ENCODE measurements around the gene SYN1.

Gene SYN1

GRCh38 chrX:47587091-47587891 is 32.4 kb downstream of the SYN1 start:
- Histone ChIP-seq H3K4me3 (no peak overlapping the region), H3K9ac (no peak overlapping the region), H3K4me2 (no peak overlapping the region), H3K9me3 (no peaks in the 10 kb centered on the region), H3K4me1 (peaks cover 35% of the 10 kb centered on the region), H3K27me3 (peaks cover 43% of the 10 kb centered on the region), H4K20me1 (peaks cover 10% of the 10 kb centered on the region; the same call in 1 of the 2 replicates), H3K36me3 (peaks cover 12% of the 10 kb centered on the region), H3K27ac (no peak overlapping the region)
- no peak for TF ChIP-seq Cebpa-rat (IDR thresholded peaks at IDR 0.05)

- no peak overlapping the region for H3K27ac ChIP-seq
- no peak overlapping the region for H3K9ac ChIP-seq
- TF ChIP-seq Cebpa-rat (IDR thresholded peaks at IDR 0.05): no peak
- H3K4me3 ChIP-seq: no peak overlapping the region
- peaks cover 43% of the 10 kb centered on the region for H3K4me1 ChIP-seq
- no peaks in the 10 kb centered on the region for H3K9me3 ChIP-seq
- peaks cover 12% of the 10 kb centered on the region for H3K36me3 ChIP-seq
- H4K20me1 ChIP-seq: peaks cover 10% of the 10 kb centered on the region; the same call in 1 of the 2 replicates
- H3K4me2 ChIP-seq: no peak overlapping the region
- H3K27me3 ChIP-seq: peaks cover 42% of the 10 kb centered on the region
Measured at GRCh38 chrX:47586043-47586787, 33.4 kb downstream of the SYN1 start.

- no peak for TF ChIP-seq Cebpa-rat (IDR thresholded peaks at IDR 0.05)
- no peak overlapping the region for H3K27ac ChIP-seq
- H3K4me2 ChIP-seq: no peak overlapping the region
- peaks cover 10% of the 10 kb centered on the region; the same call in 1 of the 2 replicates for H4K20me1 ChIP-seq
- no peaks in the 10 kb centered on the region for H3K9me3 ChIP-seq
- no peak overlapping the region for H3K9ac ChIP-seq
- no peak overlapping the region for H3K4me3 ChIP-seq
- peaks cover 36% of the 10 kb centered on the region for H3K4me1 ChIP-seq
- peaks cover 35% of the 10 kb centered on the region for H3K27me3 ChIP-seq
- peaks cover 12% of the 10 kb centered on the region for H3K36me3 ChIP-seq
Measured at GRCh38 chrX:47585273-47585672, 34.4 kb downstream of the SYN1 start.

DNA sequence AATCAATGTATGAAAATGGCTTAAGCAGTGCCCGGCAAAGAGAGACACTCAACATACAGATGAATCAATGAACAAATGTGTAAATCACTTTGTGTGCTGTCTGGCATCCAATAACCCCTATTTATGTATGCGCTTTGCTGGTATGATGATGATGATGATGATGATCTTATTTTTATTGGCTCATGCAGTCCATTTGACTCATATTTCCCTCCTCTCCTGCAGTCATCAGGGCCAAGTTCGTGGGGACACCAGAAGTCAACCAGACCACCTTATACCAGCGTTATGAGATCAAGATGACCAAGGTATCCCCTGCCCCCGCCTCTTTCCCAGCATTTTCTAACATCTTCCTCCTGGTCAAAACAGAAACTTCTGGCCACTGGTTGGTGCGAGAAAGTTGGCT is 34.9 kb downstream of the SYN1 start:
- TF ChIP-seq Cebpa-rat (IDR thresholded peaks at IDR 0.05): no peak
- Histone ChIP-seq H3K4me2 (no peak overlapping the region), H3K9me3 (no peaks in the 10 kb centered on the region), H3K9ac (no peak overlapping the region), H3K27me3 (peaks cover 31% of the 10 kb centered on the region), H3K4me1 (peaks cover 32% of the 10 kb centered on the region), H3K36me3 (peaks cover 12% of the 10 kb centered on the region), H3K4me3 (no peak overlapping the region), H4K20me1 (peaks cover 10% of the 10 kb centered on the region; the same call in 1 of the 2 replicates), H3K27ac (no peak overlapping the region)

DNA sequence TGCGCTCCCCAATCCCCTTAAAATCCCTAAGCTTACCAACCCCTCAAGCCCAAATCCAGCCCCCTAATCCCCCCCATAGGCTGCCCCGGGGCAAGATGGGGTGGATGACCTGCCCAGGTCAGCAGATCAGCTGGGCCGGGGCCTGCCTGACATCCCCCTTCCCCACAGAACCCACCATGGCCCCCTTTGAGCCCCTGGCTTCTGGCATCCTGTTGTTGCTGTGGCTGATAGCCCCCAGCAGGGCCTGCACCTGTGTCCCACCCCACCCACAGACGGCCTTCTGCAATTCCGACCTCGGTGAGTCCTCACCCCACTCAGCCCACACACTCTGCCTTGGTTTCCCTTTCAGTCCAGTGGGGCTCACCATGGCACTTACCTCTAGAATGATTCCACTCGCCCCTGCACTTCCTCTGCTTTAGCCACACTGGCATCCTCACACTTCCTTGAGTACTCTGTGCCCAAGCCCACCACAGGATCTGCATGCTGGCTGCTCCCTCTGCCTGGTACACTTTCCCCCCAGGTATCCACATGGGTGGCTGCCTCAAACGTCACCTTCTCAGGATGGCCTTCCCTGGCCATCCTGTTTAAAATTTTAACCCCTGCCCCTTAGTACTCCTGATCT is 36.3 kb downstream of the SYN1 start:
- Histone ChIP-seq H4K20me1 (peaks cover 10% of the 10 kb centered on the region; the same call in 1 of the 2 replicates), H3K9me3 (no peaks in the 10 kb centered on the region), H3K27ac (no peak overlapping the region), H3K27me3 (peaks cover 35% of the 10 kb centered on the region), H3K4me3 (no peak overlapping the region), H3K4me2 (peak overlapping the region; percentile 76), H3K4me1 (peaks cover 44% of the 10 kb centered on the region), H3K9ac (no peak overlapping the region), H3K36me3 (peaks cover 12% of the 10 kb centered on the region)
- no peak for TF ChIP-seq Cebpa-rat (IDR thresholded peaks at IDR 0.05)

DNA sequence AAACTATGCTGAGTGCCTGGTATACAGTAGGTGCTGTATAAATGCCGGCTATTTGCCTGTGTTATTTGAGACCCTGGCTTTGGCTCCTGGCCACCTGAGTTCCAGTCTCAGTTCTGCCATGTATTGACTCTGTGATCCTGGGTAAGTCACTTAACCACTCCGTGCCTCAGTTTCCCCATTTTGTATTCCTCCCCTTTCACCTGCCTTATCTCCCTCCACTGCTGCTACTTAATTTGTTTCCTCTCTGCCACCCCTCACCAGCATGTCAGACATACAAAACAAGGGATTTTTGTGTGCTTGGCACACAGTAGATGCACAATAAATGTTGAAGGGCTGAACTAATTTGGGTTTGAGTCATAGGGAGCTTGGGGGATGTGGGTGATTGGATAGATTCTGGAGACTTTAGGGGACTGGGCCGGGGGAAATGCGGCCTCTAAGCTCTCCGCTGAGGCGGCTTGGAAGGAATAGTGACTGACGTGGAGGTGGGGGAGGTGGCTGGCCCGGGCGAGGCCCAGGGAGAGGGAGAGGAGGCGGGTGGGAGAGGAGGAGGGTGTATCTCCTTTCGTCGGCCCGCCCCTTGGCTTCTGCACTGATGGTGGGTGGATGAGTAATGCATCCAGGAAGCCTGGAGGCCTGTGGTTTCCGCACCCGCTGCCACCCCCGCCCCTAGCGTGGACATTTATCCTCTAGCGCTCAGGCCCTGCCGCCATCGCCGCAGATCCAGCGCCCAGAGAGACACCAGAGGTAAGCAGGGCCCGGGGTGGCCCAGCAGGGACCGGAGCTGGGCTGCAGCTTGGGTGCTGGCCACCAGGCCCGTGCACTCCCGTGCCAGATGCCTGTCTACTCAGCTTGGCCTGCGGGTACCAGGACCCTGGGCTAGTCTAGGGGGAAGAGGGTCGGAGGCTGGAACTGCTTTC is 37.7 kb downstream of the SYN1 start, which contains the start of gene TIMP1:
TIMP1 (plus strand) TSS at position 706 of the 917 bp plus-strand sequence. CDS start 980 bp downstream, outside the sequence.
- Histone ChIP-seq H3K4me1 (peaks cover 50% of the 10 kb centered on the region), H3K4me3 (peak within 1 kb of the TSS; percentile 62), H3K9ac (peak within 1 kb of the TSS; percentile 45; the same call in 1 of the 2 replicates), H3K4me2 (peak within 1 kb of the TSS; percentile 76), H3K27me3 (peaks cover 26% of the 10 kb centered on the region), H4K20me1 (peaks cover 10% of the 10 kb centered on the region; the same call in 1 of the 2 replicates), H3K36me3 (peaks cover 12% of the 10 kb centered on the region), H3K27ac (peak within 1 kb of the TSS; percentile 77), H3K9me3 (no peaks in the 10 kb centered on the region)
- TF ChIP-seq Cebpa-rat (IDR thresholded peaks at IDR 0.05): no peak

DNA sequence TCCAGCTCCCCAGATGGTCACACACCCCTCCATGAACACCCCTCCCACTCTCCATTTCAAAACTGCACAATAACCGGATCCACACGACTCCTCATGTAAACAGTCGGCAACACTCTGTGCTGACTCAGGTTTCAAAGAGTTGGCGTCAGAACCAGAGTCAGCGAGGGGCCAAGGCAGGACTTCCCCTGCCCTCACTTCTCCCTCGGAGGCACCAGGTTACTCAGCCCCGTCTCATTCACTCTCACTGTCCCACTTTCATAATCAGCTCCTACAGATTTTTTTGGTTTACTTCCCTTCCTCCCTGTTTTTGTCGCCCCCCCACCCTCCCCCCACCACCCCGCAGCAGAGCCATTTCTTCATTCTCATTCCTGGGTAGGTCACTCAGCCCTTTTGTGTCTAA is 40.1 kb downstream of the SYN1 start:
- Histone ChIP-seq H3K27me3 (peaks cover 8% of the 10 kb centered on the region; the same call in 1 of the 2 replicates), H3K4me3 (no peak overlapping the region), H4K20me1 (no peaks in the 10 kb centered on the region), H3K4me1 (peaks cover 56% of the 10 kb centered on the region), H3K9ac (no peak overlapping the region), H3K9me3 (no peaks in the 10 kb centered on the region), H3K27ac (no peak overlapping the region), H3K4me2 (peak overlapping the region; percentile 28; the same call in 1 of the 2 replicates), H3K36me3 (no peaks in the 10 kb centered on the region)
- no peak for TF ChIP-seq Cebpa-rat (IDR thresholded peaks at IDR 0.05)

GRCh38 chrX:47578692-47579091 is 41.0 kb downstream of the SYN1 start:
- no peaks in the 10 kb centered on the region for H3K9me3 ChIP-seq
- no peaks in the 10 kb centered on the region for H4K20me1 ChIP-seq
- H3K4me1 ChIP-seq: peaks cover 62% of the 10 kb centered on the region
- no peaks in the 10 kb centered on the region for H3K36me3 ChIP-seq
- H3K4me2 ChIP-seq: peak overlapping the region; percentile 28
- no peak overlapping the region for H3K9ac ChIP-seq
- no peak overlapping the region for H3K4me3 ChIP-seq
- H3K27me3 ChIP-seq: peaks cover 8% of the 10 kb centered on the region; the same call in 1 of the 2 replicates
- no peak overlapping the region for H3K27ac ChIP-seq
- TF ChIP-seq Cebpa-rat (IDR thresholded peaks at IDR 0.05): no peak

DNA sequence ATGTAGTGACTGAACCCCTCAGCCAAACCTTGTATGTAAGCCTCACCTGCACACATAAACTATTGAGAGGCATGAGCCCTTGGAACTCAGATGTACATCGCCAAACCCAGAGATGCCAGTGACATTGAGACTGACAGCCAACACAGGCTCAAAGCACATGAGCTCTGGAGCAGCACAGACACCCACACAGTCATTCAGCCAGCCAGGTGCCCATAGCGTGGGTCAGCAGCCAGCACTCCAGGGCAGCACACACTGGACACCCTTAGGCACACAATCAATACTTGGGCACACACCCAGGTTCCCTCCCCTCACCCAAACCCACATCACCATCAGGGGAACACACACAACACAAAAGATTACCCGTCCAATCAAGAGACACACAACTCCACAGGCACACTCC is 41.8 kb downstream of the SYN1 start:
- no peak overlapping the region for H3K9ac ChIP-seq
- TF ChIP-seq Cebpa-rat (IDR thresholded peaks at IDR 0.05): no peak
- no peaks in the 10 kb centered on the region for H4K20me1 ChIP-seq
- H3K4me1 ChIP-seq: peaks cover 62% of the 10 kb centered on the region
- peaks cover 2% of the 10 kb centered on the region; the same call in 1 of the 2 replicates for H3K9me3 ChIP-seq
- no peaks in the 10 kb centered on the region for H3K36me3 ChIP-seq
- no peak overlapping the region for H3K4me3 ChIP-seq
- no peak overlapping the region for H3K27ac ChIP-seq
- peak overlapping the region; percentile 28; the same call in 1 of the 2 replicates for H3K4me2 ChIP-seq
- peaks cover 8% of the 10 kb centered on the region for H3K27me3 ChIP-seq
